GM18868 (cell line): ENCODE results near the gene RPL7L1.
"Not testable (repeated sequence)": the region's sequence is repeated elsewhere in the genome, so short reads cannot be mapped to it uniquely, and the experiment has no call there.

Source experiments
- ATAC-seq: cut with Tn5 transposase; IDR thresholded peaks from one replicate; pipeline ENCODE4 v1.9.1; 2021; ENCODE audit warnings: mild to moderate bottlenecking, moderate library complexity; ENCODE audit not compliant: unreplicated experiment

Gene RPL7L1

GRCh38 chr6:42890311-42891198 is 11.1 kb downstream of the RPL7L1 start:
- peak; percentile 92 for ATAC-seq

DNA sequence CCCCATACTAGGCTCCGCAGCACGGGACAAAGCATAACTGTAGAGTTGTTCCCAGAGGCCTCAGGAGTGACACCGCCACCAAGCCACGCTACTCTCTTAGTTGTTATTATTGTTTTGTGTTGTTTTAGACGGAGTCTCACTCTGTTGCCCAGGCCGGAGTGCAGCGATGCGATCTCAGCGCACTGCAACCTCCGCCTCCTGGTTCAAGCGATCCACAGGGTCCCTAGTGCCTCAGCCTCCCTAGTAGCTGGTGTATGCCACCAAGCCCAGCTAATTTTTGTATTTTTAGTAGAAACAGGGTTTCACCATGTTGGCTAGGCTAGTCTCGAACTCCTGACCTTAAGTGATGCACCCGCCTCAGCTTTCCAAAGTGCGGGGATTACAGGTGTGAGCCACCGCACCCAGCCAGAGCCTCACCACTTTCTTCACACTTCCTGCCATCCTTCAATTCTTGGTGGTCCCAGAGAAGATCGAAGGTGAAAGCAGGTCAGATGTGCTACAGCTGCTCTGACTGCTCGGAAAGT is 11.8 kb downstream of the RPL7L1 start:
- ATAC-seq, result no peak

GRCh38 chr6:42894041-42894828 is 14.8 kb downstream of the RPL7L1 start:
- not testable (repeated sequence) for ATAC-seq

GRCh38 chr6:42896178-42896719 is 16.8 kb downstream of the RPL7L1 start:
- no peak for ATAC-seq

DNA sequence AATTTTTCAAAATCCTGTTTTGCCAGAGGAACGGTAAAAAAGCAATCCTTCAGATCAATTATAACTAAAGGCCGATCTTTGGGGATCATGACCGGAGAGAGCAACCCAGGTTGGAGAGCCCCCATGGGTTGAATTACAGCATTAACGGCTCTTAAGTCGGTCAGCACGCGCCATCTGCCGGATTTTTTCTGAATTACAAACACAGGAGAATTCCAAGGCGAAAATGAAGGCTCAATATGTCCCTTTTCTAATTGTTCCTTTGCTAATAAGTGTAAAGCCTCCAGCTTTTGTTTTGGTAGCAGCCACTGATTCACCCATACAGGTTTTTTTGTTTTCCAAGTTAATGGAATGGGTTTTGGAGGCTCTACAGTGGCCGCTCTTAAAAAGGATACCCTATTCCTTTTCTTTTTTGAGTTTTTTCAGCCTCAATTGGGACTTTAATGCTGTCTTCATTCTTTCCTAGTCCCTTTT is 19.5 kb downstream of the RPL7L1 start:
- no peak for ATAC-seq

GRCh38 chr6:42899871-42900270 is 20.5 kb downstream of the RPL7L1 start:
- ATAC-seq, result no peak

GRCh38 chr6:42901538-42901957 is 22.1 kb downstream of the RPL7L1 start:
- ATAC-seq, result no peak

DNA sequence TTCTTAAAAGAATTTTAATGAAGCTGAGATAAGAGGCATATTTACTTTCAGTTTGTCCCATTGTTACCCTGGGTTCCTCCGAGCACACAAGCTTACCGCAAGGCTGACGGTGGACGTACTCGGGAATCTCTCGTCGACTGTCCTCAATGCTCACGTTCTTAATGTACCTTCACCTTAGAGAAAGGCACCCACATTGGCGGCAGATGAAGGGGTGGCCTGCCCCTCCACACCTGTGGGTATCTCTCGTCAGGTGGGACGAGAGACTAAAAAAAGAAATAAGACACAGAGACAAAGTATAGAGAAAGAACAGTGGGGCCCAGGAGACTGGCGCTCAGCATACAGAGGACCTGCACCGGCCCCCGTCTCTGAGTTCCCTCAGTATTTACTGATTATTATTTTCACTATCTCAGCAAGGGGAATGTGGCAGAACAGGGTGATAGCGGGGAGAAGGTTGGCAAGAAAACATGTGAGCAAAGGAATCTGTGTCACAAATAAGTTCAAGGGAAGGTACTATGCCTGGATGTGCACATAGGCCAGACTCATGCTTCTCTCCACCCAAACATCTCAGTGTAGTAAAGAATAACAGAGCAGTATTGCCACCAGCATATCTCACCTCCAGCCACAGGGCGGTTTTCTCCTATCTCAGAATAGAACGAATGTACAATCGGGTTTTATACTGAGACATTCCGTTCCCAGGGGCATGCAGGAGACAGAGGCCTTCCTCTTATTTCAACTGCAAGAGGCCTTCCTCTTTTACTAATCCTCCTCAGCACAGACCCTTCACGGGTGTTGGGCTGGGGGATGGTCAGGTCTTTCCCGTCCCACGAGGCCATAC is 23.2 kb downstream of the RPL7L1 start:
- ATAC-seq, result not testable (repeated sequence)

- no peak for ATAC-seq
Observed at GRCh38 chr6:42904467-42904866, 25.1 kb downstream of the RPL7L1 start.

DNA sequence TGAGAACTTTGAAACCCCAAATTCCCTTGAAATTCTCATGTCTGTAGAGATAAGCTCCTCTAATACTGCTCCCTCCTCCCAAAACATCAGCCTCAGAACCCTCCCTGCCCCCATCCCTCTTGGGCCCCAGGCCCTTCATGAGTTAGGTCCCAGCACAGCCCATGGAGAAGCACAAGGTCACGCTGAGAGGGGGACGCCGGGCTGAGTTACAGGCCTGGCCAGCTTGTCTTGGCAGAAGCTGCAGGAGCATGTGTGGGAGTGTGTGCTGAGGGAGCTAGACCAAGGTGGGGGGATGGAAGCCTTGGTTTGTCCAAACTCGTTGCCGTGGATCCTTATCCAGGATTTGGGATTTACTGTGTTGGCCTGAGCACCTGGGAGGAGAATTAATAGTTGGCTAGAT is 27.9 kb downstream of the RPL7L1 start:
- no peak for ATAC-seq

GRCh38 chr6:42909835-42910234 is 30.4 kb downstream of the RPL7L1 start:
- no peak for ATAC-seq

DNA sequence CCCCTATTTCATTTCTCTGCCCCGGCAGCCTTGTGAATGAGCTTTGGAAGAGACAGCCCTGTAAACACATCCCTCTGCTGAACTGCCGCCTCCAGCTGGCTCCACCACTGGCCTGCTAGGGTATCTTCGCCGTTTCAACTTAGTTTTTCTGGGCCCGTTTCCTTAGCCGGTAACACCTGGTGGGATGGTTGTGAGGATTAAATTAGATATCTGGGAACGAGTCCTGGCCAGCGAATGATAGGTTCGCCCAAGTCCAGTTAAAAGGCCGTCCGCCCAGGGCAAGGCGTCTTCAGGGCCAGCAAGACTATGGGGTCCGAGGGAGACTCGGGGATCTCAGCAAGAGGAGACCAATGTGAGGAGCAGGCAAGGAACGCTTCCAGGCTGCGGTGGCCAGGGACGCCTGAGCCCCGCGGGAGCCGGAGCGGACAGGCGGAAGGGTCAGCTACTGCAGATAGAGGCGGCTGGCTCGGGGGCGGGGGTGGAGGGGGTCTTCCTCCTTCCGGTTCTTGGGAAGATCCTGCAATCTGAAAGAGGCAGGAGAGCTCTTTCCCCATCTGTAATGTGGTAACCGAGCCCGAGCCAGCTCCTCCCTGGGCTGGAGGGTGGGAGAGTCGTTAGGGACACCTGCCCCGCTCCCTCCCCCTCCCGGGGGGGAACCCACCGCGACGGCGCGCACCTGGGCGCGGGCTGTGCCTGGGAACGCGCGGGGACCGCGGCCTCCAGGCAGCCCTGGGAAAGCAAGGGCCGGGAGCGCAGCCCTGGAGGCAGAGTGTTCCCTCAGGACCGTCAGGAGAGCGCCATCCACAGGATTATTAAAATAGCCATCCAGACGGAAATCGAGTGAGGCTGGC is 32.0 kb downstream of the RPL7L1 start:
- ATAC-seq, result no peak

- no peak for ATAC-seq
Observed at GRCh38 chr6:42914546-42914945, 35.1 kb downstream of the RPL7L1 start.

DNA sequence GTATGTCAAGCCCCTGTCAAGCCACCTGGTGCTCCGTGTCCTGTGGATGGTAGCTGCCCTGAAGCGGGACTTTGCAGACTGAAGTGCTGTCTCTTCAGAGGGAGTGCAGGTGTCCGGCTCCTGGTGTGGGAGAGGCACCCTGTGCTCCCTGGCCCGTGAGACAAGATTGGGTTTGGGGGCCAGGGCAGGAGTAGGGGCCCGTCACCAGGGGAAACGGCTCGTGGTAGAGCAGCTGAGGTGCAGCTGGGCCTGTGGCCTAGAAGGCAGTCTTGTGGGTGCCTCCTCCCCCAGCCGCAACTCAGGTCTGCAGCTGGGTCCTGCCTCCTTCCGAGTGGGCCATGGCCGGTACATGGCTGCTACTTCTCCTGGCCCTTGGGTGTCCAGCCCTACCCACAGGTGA is 36.3 kb downstream of the RPL7L1 start, which contains the start of gene PTCRA:
Gene PTCRA (plus strand): TSS at position 322 of the 400 bp plus-strand sequence. CDS start 17 bp downstream, at position 339.
- no peak for ATAC-seq

DNA sequence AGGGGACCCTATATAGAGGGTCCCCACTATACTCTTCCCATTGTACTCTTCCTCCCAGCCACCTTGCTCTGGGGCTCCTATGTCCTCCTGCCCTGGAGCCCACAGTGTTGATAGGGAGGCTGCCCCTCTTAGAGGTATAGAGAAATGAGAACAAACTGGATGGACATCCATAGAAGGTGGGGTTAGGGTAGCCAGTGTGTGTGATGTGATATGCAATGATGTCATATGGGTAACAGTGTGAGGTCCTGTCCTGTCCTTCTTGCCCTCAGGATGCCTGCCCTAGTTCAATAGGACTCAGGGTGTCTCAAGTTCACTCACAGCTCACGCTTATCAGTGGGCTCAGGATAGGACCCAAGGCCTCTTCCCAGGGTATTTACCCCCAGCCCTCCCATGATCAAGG is 36.9 kb downstream of the RPL7L1 start:
- ATAC-seq, result no peak

- ATAC-seq, result no peak
Observed at GRCh38 chr6:42921801-42922200, 42.4 kb downstream of the RPL7L1 start.

DNA sequence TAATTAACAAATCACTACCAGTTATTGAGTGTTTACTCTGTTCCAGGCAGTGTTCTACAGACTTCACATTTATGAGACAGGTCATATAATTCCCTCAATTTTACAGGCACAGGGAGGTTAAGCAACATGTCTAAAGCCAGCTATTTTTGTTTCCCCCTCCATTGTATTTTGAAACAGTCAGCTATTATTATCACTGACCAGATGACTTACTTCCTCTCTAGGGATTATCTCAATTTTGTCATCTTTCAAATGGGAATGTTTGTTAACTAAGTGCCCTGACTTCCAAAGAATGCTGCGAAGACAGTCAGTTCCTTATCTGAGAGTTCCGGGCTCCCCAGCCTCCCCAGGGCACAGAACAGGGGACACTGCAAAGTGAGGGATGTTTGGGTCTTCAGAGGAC is 44.2 kb downstream of the RPL7L1 start:
- no peak for ATAC-seq

DNA sequence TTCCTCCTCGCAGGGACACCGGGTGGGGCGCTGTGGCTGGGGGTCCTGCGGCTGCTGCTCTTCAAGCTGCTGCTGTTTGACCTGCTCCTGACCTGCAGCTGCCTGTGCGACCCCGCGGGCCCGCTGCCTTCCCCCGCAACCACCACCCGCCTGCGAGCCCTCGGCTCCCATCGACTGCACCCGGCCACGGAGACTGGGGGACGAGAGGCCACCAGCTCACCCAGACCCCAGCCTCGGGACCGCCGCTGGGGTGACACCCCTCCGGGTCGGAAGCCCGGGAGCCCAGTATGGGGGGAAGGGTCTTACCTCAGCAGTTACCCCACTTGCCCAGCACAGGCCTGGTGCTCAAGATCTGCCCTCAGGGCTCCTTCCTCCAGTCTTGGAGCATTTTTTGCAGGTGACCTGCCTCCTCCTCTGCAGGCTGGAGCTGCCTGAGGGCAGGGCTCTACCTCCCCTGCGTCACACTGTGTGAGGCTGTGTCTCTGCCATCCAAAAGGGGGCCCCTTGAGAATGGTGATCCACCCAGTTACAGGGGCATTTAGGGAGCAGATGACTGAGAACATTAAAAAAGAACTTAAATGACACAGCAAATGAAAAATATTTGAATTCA is 45.9 kb downstream of the RPL7L1 start:
- no peak for ATAC-seq
